RWPE2 (cell line): ENCODE measurements around the gene CNOT1.
A peak's percentile ranks its signal among the peaks of the same experiment; 100 is the strongest.
"Not testable (repeated sequence)": the region's sequence is repeated elsewhere in the genome, so short reads cannot be mapped to it uniquely, and the experiment has no call there.

Source experiments
- ATAC-seq: fragments of 200-7000 bp; cut with Tn5 transposase; 3 replicates; pipeline ENCODE4 v1.9.1; 2021; ENCODE audit warnings: low read depth
- DNase-seq: peaks from one replicate; pipeline ENCODE4 v3.0.0-alpha.2; 2020; ENCODE audit warnings: low spot score
- H3K27ac ChIP-seq: fragments of 450-650 bp; 2 replicates; pipeline ENCODE4 v1.5.1; 2017; ENCODE audit warnings: mild to moderate bottlenecking; ENCODE audit not compliant: poor library complexity, severe bottlenecking
- H3K27me3 ChIP-seq: fragments of 250-450 bp; sonication (Bioruptor Pico); 2 replicates; pipeline ENCODE4 v1.5.1; 2021; ENCODE audit warnings: mild to moderate bottlenecking, moderate library complexity; ENCODE audit not compliant: insufficient read depth, poor library complexity, severe bottlenecking
- H3K36me3 ChIP-seq: fragments of 250-450 bp; sonication (Bioruptor Pico); 2 replicates; pipeline ENCODE4 v1.5.1; 2020; ENCODE audit warnings: low read depth, mild to moderate bottlenecking, moderate library complexity
- H3K4me1 ChIP-seq: fragments of 250-450 bp; sonication (Bioruptor Pico); 2 replicates; pipeline ENCODE4 v1.5.1; 2021; ENCODE audit warnings: mild to moderate bottlenecking, moderate library complexity; ENCODE audit not compliant: insufficient read depth, poor library complexity, severe bottlenecking
- H3K4me3 ChIP-seq: fragments of 250-450 bp; sonication (Bioruptor Pico); 2 replicates; pipeline ENCODE4 v1.5.1; 2021; ENCODE audit warnings: mild to moderate bottlenecking, moderate library complexity; ENCODE audit not compliant: severe bottlenecking
- H3K9me3 ChIP-seq: fragments of 250-450 bp; sonication (Bioruptor Pico); 2 replicates; pipeline ENCODE4 v1.5.1; 2021; ENCODE audit warnings: mild to moderate bottlenecking, moderate library complexity; ENCODE audit not compliant: severe bottlenecking
- CTCF ChIP-seq: fragments of 450-650 bp; IDR thresholded peaks from one replicate; pipeline ENCODE4 v1.5.1; 2017; ENCODE audit warnings: mild to moderate bottlenecking, moderate library complexity; ENCODE audit not compliant: poor library complexity, severe bottlenecking

Gene CNOT1

GRCh38 chr16:58577141-58577540 is 52.5 kb downstream of the CNOT1 start:
- Histone ChIP-seq H3K4me1 (no peaks in the 10 kb centered on the region), H3K9me3 (no peaks in the 10 kb centered on the region), H3K27me3 (no peaks in the 10 kb centered on the region), H3K27ac (no peak overlapping the region), H3K36me3 (peaks cover 100% of the 10 kb centered on the region), H3K4me3 (no peak overlapping the region)
- DNase-seq (no peak), ATAC-seq (no peak)
- no peak for TF ChIP-seq CTCF

GRCh38 chr16:58574895-58575294 is 54.7 kb downstream of the CNOT1 start:
- no peak overlapping the region for H3K4me3 ChIP-seq
- H3K27me3 ChIP-seq: no peaks in the 10 kb centered on the region
- no peak overlapping the region for H3K27ac ChIP-seq
- DNase-seq (no peak), ATAC-seq (no peak)
- H3K36me3 ChIP-seq: peaks cover 100% of the 10 kb centered on the region
- no peak for TF ChIP-seq CTCF
- no peaks in the 10 kb centered on the region for H3K9me3 ChIP-seq
- no peaks in the 10 kb centered on the region for H3K4me1 ChIP-seq

- not testable (repeated sequence) for H3K27me3 ChIP-seq
Measured at GRCh38 chr16:58565697-58566096, 63.9 kb downstream of the CNOT1 start.

GRCh38 chr16:58563775-58564174 is 65.9 kb downstream of the CNOT1 start:
- ATAC-seq (peak; percentile 57), DNase-seq (no peak)
- H3K27me3 ChIP-seq: no peaks in the 10 kb centered on the region
- peak overlapping the region; percentile 28 for H3K27ac ChIP-seq
- H3K4me1 ChIP-seq: peaks cover 11% of the 10 kb centered on the region
- peaks cover 93% of the 10 kb centered on the region for H3K36me3 ChIP-seq
- TF ChIP-seq CTCF: no peak
- no peaks in the 10 kb centered on the region for H3K9me3 ChIP-seq
- no peak overlapping the region for H3K4me3 ChIP-seq

More at GRCh38 chr16:58565697-58566096, 63.9 kb downstream of the CNOT1 start:
- not testable (repeated sequence) for H3K9me3 ChIP-seq, DNase-seq, H3K4me3 ChIP-seq, ATAC-seq, H3K27ac ChIP-seq
- Histone ChIP-seq H3K4me1 (peaks cover 11% of the 10 kb centered on the region), H3K36me3 (peaks cover 93% of the 10 kb centered on the region)

GRCh38 chr16:58563235-58563634 is 66.4 kb downstream of the CNOT1 start:
- H3K36me3 ChIP-seq: peaks cover 93% of the 10 kb centered on the region
- TF ChIP-seq CTCF: no peak
- H3K27ac ChIP-seq: peak overlapping the region; percentile 28
- no peaks in the 10 kb centered on the region for H3K9me3 ChIP-seq
- peak; percentile 99 for ATAC-seq
- no peaks in the 10 kb centered on the region for H3K27me3 ChIP-seq
- DNase-seq: no peak
- H3K4me1 ChIP-seq: peaks cover 11% of the 10 kb centered on the region
- no peak overlapping the region for H3K4me3 ChIP-seq
